Prostate gland (tissue), 2 donors: ENCODE data around the gene LCN9.

Experiments used
- POLR2A ChIP-seq: fragments of 450-650 bp; IDR thresholded peaks from one replicate; pipeline ENCODE4 v1.6.1; 2016; ENCODE audit warnings: antibody characterized with exemption, mild to moderate bottlenecking
- TF ChIP-seq, protein P1 (sequence below), 4 experiments: fragments of 200-600 bp in 2 of 4; fragments of 450-650 bp in 2 of 4; sonication (generic) in 2 of 4; IDR thresholded peaks; 1 replicate in 3 of 4; 2 replicates in 1 of 4; pipeline ENCODE4 v1.5.1; 2016 to 2019; ENCODE audit warnings: antibody characterized with exemption in 4 of 4, mild to moderate bottlenecking in 2 of 4, moderate library complexity in 2 of 4

DNA sequence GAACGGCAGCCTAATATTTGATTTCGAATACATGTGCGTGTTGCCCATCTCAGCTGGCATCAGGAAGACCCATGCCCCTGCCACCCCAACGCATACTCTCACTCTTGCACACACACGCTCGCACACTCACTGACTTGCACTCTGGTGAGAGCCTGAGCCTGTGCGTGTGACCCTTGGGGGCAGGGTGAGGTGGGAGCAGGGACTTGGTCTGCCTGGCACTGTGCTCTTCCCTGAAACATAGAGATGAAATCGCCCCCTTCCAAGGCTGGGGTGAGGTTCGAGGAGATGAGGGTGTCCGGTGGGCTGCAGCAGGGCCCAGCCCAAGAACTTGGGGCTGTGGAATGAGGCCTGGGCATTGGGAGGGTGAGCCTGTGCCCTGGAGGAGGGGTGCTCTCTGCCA is 1.2 kb downstream of the LCN9 start:
- TF ChIP-seq, protein P1, sequence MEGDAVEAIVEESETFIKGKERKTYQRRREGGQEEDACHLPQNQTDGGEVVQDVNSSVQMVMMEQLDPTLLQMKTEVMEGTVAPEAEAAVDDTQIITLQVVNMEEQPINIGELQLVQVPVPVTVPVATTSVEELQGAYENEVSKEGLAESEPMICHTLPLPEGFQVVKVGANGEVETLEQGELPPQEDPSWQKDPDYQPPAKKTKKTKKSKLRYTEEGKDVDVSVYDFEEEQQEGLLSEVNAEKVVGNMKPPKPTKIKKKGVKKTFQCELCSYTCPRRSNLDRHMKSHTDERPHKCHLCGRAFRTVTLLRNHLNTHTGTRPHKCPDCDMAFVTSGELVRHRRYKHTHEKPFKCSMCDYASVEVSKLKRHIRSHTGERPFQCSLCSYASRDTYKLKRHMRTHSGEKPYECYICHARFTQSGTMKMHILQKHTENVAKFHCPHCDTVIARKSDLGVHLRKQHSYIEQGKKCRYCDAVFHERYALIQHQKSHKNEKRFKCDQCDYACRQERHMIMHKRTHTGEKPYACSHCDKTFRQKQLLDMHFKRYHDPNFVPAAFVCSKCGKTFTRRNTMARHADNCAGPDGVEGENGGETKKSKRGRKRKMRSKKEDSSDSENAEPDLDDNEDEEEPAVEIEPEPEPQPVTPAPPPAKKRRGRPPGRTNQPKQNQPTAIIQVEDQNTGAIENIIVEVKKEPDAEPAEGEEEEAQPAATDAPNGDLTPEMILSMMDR (IDR thresholded peaks at IDR 0.05) = no peak
- no peak for TF ChIP-seq POLR2A
